ENCODE data around the gene LZTS3. TPM values are rescaled to one million over a fixed set of nuclear protein-coding genes. Genes with fewer than 3 reads are reported as not detected.

LZTS3 gene
- total and polyA plus RNA-seq, 2 of the 13 experiments (the other 11 are each of a cell fraction or from before 2014, with no cell fraction given), result 10.1 to 31.3 TPM

DNA sequence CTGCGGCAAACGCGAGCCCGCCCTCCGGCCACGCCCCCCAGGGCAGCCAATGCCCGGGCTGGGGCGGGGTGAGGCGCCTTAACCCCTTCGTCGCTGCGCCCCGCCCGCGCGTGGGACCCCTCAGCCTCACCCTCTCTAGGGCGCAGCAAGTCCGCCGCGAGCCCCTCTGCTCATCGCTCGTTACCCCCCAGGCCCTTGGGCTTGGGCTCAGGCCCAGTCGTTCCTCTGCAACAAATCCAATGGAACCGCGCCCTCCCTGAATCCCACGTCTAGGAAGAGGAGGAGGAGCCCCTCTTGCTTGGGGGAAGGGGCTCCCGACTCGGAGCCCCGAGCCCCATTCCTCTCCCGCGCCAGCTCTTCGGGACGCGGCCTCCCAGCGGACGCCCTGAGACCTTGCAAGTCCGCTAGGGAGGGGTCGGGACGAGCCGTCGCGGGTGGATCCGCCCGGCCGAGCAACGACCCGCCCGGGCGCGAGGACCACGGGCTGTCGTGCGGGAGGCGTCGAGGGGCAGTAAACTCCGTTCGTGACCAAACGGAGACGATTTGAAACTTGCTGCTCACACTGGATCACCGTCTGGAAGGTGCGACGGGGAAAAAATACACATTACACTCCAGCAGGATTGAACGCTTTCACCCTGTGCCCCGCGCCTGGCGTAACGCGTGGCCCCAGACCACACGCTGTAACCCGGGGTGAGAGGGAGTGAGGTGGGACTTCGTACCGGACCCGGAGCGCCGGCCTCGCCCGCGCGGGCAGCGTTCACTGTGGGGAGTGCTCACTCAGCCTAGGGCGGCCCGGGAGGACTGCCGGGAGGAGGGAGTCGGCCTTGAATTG, 477 bp upstream of the LZTS3 start (continued):
- TF ChIP-seq, protein P1, sequence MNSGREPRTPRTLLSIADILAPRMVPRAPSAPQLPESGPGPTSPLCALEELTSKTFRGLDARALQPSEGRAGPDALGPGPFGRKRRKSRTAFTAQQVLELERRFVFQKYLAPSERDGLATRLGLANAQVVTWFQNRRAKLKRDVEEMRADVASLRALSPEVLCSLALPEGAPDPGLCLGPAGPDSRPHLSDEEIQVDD (CRISPR knock-in tag; IDR thresholded peaks at IDR 0.05; ENCODE audit: borderline replicate concordance), result peak; percentile 67; the same call in 1 of the 2 replicates
- no peak for TF ChIP-seq PLRG1 (conservative IDR thresholded peaks at IDR 0.05)
- peak; percentile 76; the same call in 1 of the 2 replicates for TF ChIP-seq RCOR2 (CRISPR knock-in tag; IDR thresholded peaks at IDR 0.05)
- peak; percentile 68 for TF ChIP-seq ZNF136 (CRISPR knock-in tag; IDR thresholded peaks at IDR 0.05; ENCODE audit: low read depth)
- TF ChIP-seq FOXA1 (IDR thresholded peaks at IDR 0.05), result no peak
- TF ChIP-seq FOXA1 (CRISPR knock-in tag; IDR thresholded peaks at IDR 0.05), result 0 out of 2 replicates have a peak, but pooled peaks have one; percentile 4
- TF ChIP-seq MED13 (CRISPR knock-in tag; IDR thresholded peaks at IDR 0.05), result no peak
- peak; percentile 14 for TF ChIP-seq JARID2 (CRISPR knock-in tag; IDR thresholded peaks at IDR 0.05; ENCODE audit: insufficient replicate concordance)
- peak; percentile 90 for TF ChIP-seq SALL1 (CRISPR knock-in tag; IDR thresholded peaks at IDR 0.05)
- TF ChIP-seq IKZF1 (IDR thresholded peaks at IDR 0.05), result no peak
- TF ChIP-seq RFX3 (CRISPR knock-in tag; IDR thresholded peaks at IDR 0.05), result no peak
- TF ChIP-seq ZNF562 (CRISPR knock-in tag; IDR thresholded peaks at IDR 0.05; ENCODE audit: borderline replicate concordance), result no peak
- peak; percentile 98 for TF ChIP-seq ZNF652 (CRISPR knock-in tag; IDR thresholded peaks at IDR 0.05; ENCODE audit: borderline replicate concordance, low read depth)
- peak; percentile 81; the same call in 1 of the 2 replicates for TF ChIP-seq ZNF101 (CRISPR knock-in tag; IDR thresholded peaks at IDR 0.05; ENCODE audit: borderline replicate concordance, low read depth)
- TF ChIP-seq ZNF607 (CRISPR knock-in tag; IDR thresholded peaks at IDR 0.05; ENCODE audit: borderline replicate concordance), result peak; percentile 27
- TF ChIP-seq RORA (CRISPR knock-in tag; IDR thresholded peaks at IDR 0.05), result no peak
- TF ChIP-seq, protein P2, sequence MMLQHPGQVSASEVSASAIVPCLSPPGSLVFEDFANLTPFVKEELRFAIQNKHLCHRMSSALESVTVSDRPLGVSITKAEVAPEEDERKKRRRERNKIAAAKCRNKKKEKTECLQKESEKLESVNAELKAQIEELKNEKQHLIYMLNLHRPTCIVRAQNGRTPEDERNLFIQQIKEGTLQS (CRISPR knock-in tag; IDR thresholded peaks at IDR 0.05), result no peak
- TF ChIP-seq, protein P3, sequence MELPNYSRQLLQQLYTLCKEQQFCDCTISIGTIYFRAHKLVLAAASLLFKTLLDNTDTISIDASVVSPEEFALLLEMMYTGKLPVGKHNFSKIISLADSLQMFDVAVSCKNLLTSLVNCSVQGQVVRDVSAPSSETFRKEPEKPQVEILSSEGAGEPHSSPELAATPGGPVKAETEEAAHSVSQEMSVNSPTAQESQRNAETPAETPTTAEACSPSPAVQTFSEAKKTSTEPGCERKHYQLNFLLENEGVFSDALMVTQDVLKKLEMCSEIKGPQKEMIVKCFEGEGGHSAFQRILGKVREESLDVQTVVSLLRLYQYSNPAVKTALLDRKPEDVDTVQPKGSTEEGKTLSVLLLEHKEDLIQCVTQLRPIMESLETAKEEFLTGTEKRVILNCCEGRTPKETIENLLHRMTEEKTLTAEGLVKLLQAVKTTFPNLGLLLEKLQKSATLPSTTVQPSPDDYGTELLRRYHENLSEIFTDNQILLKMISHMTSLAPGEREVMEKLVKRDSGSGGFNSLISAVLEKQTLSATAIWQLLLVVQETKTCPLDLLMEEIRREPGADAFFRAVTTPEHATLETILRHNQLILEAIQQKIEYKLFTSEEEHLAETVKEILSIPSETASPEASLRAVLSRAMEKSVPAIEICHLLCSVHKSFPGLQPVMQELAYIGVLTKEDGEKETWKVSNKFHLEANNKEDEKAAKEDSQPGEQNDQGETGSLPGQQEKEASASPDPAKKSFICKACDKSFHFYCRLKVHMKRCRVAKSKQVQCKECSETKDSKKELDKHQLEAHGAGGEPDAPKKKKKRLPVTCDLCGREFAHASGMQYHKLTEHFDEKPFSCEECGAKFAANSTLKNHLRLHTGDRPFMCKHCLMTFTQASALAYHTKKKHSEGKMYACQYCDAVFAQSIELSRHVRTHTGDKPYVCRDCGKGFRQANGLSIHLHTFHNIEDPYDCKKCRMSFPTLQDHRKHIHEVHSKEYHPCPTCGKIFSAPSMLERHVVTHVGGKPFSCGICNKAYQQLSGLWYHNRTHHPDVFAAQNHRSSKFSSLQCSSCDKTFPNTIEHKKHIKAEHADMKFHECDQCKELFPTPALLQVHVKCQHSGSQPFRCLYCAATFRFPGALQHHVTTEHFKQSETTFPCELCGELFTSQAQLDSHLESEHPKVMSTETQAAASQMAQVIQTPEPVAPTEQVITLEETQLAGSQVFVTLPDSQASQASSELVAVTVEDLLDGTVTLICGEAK (IDR thresholded peaks at IDR 0.05), result no peak
- TF ChIP-seq, protein P3 (CRISPR knock-in tag; IDR thresholded peaks at IDR 0.05), result peak; percentile 88
- peak; percentile 45; the same call in 1 of the 2 replicates for TF ChIP-seq TMF1 (CRISPR knock-in tag; IDR thresholded peaks at IDR 0.05; ENCODE audit: low read depth)
- peak; percentile 62; the same call in 1 of the 2 replicates for TF ChIP-seq ZNF317 (CRISPR knock-in tag; IDR thresholded peaks at IDR 0.05)
- TF ChIP-seq CEBPG (CRISPR knock-in tag; IDR thresholded peaks at IDR 0.05), result no peak
- 0 out of 2 replicates have a peak, but pooled peaks have one; percentile 53 for TF ChIP-seq SATB2 (CRISPR knock-in tag; IDR thresholded peaks at IDR 0.05)
